ENCODE results near the gene SLC25A23. TPM values are rescaled to one million over a fixed set of nuclear protein-coding genes. Genes with fewer than 3 reads are reported as not detected.
"Not testable (repeated sequence)": the region's sequence is repeated elsewhere in the genome, so short reads cannot be mapped to it uniquely, and the experiment has no call there.

SLC25A23 gene
- total and polyA plus RNA-seq, 8 donors: 16.3 to 39.4 (median 20.0) TPM

- no peak for TF ChIP-seq CTCF (IDR thresholded peaks at IDR 0.05)
- no peaks in the 10 kb centered on the region for H3K27me3 ChIP-seq
- 56 to 59% methylated on average over 22 of the region's 22 CpGs for WGBS, 2 donors
- intact Hi-C loops (cut with DNase I): no loop called here
- ATAC-seq (peak in 3 of 4 donors; percentile 50 to 89 (median 75)), DNase-seq (no peak), FAIRE-seq (no peak)
- no peak overlapping the region for H3K27ac ChIP-seq
- no peaks in the 10 kb centered on the region for H3K4me1 ChIP-seq
- H3K9me3 ChIP-seq: no peaks in the 10 kb centered on the region
- no peaks in the 10 kb centered on the region for H3K36me3 ChIP-seq
- no peak overlapping the region for H3K4me3 ChIP-seq
Observed at GRCh38 chr19:6402837-6403608, 56.6 kb downstream of the SLC25A23 start.

DNA sequence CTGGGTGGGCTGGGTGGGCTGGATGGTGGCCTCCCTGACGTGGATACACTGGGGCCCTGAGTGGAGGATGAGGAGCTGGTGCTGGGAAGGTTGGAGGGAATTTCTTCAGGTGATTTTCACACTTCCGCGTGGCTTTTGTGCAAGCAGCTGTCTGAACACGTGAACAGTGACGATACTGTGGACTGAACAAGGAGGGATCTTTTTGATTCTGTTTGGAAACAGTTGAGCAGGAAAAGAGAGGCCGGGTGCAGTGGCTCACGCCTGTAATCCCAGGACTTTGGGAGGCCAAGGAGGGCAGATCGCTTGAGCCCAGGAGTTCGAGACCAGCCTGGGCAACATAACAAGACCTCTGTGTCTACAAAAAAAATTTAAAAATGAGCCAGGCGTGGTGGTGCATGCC lies 57.5 kb downstream of the SLC25A23 start:
- DNase-seq: no peak
- WGBS, 2 donors: 88 to 92% methylated on average over 10 of the region's 10 CpGs
- intact Hi-C loops (cut with DNase I): no loop called here
- ATAC-seq: no peak
- no peaks in the 10 kb centered on the region for H3K27me3 ChIP-seq
- no peaks in the 10 kb centered on the region for H3K36me3 ChIP-seq
- H3K4me1 ChIP-seq: no peaks in the 10 kb centered on the region
- no peak overlapping the region for H3K4me3 ChIP-seq
- no peak for FAIRE-seq
- H3K27ac ChIP-seq: no peak overlapping the region
- no peak for TF ChIP-seq CTCF (IDR thresholded peaks at IDR 0.05)
- H3K9me3 ChIP-seq: no peaks in the 10 kb centered on the region

DNA sequence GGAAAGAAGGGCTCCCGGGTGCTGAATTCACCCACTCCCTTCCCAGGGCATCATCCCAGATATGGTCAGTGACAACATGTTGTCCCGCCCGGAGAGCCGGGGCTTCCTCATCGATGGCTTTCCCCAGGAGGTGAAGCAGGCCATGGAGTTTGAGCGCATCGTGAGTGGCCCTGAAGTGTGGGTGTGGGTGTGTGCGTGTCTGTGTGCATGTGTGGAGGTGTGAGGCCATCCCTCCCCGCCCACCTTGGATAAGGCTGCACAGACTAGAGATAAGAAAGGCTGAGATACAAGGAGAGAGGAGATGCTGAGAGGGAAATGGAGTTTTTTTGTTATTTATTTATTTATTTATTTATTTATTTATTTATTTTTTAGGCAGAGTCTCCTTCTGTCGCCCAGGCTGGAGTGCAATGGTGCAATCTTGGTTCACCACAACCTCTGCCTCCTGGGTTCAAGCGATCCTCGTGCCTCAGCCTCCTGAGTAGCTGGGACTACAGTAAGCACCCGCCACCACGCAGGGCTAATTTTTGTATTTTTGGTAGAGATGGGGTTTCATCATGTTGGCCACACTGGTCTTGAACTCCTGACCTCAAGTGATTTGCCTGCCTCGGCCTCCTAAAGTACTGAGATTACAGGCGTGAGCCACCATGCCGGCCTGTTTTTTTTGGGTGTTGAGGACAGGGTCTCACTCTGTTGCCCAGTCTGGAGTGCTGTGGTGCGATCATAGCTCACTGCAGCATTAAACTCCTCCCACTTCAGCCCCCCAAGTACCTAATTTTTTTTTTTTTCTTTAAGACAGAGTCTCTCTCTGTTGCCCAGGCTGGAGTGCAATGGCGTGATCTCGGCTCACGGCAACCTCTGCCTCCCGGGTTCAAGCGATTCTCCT lies 59.3 kb downstream of the SLC25A23 start:
- H3K4me1 ChIP-seq; ATAC-seq; H3K4me3 ChIP-seq; intact Hi-C loops (cut with DNase I); H3K27me3 ChIP-seq; H3K27ac ChIP-seq; H3K9me3 ChIP-seq; H3K36me3 ChIP-seq; FAIRE-seq; DNase-seq: not testable (repeated sequence)
- 88 to 90% methylated on average over 23 of the region's 23 CpGs for WGBS, 2 donors

GRCh38 chr19:6396305-6396704 lies 63.3 kb downstream of the SLC25A23 start:
- FAIRE-seq (no peak), ATAC-seq (no peak), DNase-seq (no peak)
- Histone ChIP-seq H3K4me1 (peaks cover 0 to 6% (median 0%) of the 10 kb centered on the region in 3 donors), H3K4me3 (no peak overlapping the region), H3K27ac (no peak overlapping the region), H3K36me3 (no peaks in the 10 kb centered on the region), H3K9me3 (no peaks in the 10 kb centered on the region), H3K27me3 (no peaks in the 10 kb centered on the region)
- TF ChIP-seq CTCF (IDR thresholded peaks at IDR 0.05): no peak
- 90 to 95% methylated on average over 12 of the region's 12 CpGs for WGBS, 2 donors
- intact Hi-C loops (cut with DNase I): no loop called here

GRCh38 chr19:6394831-6395230 lies 64.8 kb downstream of the SLC25A23 start:
- H3K9me3 ChIP-seq: no peaks in the 10 kb centered on the region
- no peak for FAIRE-seq
- no peak for ATAC-seq
- 94 to 100% methylated on average over 3 of the region's 3 CpGs for WGBS, 2 donors
- H3K36me3 ChIP-seq: no peaks in the 10 kb centered on the region
- intact Hi-C loops (cut with DNase I): no loop called here
- DNase-seq: no peak
- H3K4me1 ChIP-seq: peaks cover 0 to 6% (median 0%) of the 10 kb centered on the region in 3 donors
- no peak for TF ChIP-seq CTCF (IDR thresholded peaks at IDR 0.05)
- no peak overlapping the region for H3K27ac ChIP-seq
- no peaks in the 10 kb centered on the region for H3K27me3 ChIP-seq
- no peak overlapping the region for H3K4me3 ChIP-seq

Data from pancreas (tissue), 10 donors.